Inflammatory macrophage treated with lipopolysaccharide for 4 hours (primary cell): Measurements from ENCODE around the gene ITPK1.
"Not testable (repeated sequence)": the region's sequence is repeated elsewhere in the genome, so short reads cannot be mapped to it uniquely, and the experiment has no call there.

Experiments used
- DNase-seq: peaks from one replicate; pipeline ENCODE4 v3.0.0-alpha.2; 2020

Gene ITPK1

DNA sequence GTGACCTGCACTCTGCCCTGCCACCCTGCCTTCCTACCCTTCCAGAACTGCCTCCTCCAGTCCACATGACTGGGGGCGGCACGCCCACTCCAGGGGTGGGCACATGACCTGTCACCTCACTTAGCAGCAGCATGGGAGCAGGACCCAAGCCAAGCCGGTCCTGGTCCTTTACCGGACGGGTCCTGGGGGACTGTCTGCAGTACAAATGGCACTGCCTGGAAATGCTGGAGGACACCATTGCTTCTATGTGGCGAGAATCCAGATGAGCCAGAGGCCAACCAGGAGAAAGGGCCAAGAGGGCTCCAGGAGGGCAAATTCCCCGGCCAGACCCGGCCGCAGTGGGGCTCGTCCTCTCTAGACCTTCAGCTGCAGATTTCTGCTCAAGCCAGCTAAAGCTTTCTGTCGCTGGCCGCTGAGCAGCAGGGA, 33.1 kb downstream of the ITPK1 start:
- DNase-seq: no peak

DNA sequence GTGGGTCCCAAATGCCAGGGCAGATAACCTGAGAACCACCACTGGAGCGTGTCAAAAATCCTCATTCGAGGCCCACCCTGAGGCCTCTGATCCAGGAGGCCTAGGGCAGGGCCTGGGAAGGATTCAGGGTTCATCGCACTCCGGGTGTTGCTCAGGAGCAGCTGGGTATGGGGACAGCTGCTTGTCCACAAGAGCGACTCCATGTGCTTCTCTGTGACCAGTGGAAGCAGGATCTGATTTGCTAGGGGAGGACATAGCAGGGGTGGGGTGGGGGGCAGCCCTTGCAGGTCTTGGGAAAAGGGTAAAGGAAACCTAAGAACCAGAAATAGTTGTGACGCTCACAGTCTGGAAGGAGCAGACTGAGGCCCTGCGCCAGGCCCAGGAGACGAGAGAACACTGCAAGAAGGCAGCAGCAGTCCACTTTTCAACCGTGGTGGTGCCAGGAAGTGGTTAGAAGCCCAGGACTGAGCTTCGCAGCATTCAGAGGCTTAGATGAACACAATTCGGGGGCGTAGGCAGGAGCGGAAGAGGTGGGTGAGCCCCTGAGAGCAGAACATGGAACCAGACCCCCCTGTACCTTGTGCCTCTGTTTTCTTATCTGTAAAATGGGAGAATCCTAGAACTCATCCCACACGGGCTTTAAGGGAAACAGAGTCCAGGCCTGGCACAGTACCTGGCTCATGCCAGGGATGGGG, 33.7 kb downstream of the ITPK1 start:
- DNase-seq: no peak

DNA sequence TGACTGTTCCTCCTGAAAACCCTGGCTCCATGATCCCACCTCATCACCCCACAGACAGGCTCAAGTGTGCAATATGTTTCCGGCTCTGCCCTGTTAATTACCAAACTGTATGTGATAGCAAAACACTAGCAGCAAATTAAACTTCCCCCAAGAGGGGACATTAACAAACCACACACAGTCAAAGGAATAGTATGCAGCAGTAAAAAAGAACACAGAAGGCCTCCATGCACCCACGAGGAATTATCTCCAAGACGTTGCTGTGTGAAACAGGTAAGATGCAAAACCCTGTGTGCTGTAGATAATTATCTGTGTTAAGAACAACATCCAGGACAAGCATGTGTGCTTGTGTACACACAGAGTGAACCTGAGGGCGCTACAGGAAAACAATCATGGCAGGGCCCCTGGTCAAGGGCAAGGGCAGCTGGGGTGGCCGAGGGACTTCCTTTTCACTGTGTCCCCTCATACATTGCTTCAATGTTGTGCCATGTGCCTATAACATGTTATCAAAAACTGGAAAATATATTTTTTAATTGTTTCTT, 35.8 kb downstream of the ITPK1 start:
- no peak for DNase-seq

DNA sequence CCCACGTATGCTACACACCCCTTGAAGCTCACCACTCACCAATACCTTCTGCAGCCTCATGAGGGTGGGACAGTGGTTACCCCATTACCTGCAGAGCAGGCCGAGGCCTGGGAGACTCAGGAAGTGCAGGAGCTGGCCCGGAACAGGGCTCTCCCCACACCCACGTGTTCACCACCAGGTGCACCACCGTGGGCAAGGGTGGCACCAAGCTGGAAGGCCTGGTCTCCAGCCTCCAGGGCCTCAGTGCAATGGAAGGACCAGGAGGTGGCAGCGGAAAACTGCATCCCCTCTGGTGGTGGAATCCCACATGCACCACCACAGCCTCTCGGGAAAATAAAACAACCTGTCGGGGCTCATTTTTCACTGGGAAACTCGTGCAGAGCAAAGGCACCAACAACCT, 36.4 kb downstream of the ITPK1 start:
- DNase-seq: no peak

DNA sequence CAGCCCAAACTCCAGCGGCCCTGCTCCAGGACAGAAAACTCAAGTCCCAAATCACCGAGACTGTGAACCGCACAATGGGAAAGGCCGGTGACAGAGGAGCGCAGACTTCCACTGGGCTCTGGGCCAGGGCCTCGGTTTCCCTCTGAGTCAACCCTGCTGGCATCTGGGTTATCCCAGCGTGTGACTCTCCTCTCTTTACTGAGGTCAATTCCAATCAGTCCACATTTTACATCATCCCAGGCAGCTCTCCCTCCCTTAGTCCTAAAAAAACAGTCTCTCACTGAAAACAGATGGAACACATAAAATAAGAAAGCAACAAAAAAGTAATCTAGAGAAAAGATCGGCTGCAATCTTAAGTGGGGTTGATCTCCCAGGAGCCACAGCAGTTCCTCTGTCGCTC, 36.9 kb downstream of the ITPK1 start:
- DNase-seq: no peak

DNA sequence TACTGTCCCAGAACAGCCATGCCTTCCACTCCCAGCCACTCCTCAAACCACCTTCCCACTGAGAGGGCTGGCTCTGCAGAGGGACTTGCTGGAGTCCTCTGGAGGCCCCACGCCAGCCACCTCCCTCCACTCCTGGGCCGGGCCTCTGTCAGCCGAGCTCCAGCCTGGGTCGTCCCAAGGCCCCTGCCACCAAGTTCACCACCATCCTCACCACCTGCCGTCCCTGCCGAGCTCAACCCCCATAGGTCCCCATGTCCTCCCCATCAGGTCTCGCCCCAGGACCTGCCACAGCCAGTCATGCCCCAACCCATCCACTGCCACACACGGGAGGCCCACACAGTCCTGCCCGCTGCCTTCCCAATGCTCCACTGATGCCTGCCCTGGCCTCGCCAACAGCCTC, 39.0 kb downstream of the ITPK1 start:
- DNase-seq: no peak

DNA sequence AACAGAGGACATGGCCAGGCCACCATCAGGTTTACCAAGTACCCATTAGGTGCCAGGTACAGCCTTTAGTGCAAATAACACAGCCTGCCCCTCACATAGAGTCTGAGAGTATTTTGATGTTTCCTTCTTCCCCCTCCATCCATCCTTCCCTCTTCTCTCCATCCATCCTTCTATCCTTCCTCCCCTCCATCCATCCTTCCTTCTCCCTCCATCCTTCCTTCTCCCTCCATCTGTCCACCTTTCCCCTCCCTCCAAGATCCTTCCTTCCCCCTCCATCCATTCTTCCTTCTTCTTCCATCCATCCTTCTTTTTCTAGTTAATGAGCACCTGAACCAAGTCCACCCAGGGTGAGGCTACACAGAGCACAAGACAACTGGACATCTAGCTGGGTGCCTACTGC, 39.8 kb downstream of the ITPK1 start:
- no peak for DNase-seq

DNA sequence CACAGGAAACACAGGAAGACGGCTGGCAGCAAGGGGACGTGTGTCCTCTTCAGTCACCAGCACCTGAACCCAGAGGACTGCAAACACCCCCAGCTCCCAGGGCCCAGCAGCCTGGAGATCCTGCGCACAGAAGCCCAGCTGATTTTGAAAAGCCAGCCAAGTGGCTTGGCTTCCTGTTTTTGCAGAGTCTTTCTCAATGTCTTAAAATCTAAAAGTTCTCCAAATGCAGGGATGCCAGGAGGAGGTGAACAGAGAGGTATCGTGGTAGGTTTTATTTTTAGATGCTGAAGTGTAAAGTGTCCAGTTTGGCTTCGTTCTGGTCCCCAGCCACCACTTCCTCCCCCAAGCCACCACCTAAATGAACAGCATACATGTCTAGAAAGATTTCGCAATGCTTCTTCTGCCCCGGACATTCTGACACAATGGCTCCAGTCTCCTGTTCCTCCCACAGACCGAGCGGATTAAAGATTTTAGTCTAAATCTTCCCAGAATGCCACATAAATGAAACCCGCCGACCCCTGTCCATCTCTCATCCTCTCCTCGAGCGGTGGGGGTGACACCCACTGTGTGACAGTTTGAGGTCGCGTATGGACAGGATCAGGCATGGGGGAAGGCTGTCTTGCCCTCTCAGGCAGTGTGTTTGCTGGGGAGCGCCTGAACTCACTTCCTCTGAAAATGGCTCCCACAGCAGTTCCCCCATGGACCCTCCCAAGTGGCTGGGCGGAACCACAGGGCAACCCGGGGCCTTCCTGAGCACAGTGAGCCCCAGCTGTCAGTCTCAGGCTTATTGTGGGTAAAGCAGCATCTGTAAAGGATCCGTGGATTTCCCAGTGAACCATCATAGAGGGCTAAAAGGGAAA, 41.6 kb downstream of the ITPK1 start:
- peak; percentile 91 for DNase-seq

DNA sequence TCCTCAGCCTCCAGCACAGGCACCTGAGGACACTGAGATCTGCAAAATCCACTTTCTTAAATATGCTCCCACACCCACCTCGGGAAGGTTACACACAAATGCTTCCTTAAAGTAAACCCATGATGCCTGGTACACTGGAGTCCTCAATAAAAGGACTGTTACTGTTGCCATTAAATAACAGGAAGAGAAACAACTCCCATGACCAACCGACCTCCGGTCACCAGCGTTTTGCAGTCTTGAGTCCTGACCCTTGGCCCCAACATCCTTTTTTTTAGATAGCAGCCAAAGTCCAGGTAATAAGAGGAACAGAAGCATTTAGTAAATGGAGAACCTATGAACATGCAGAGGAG, 42.4 kb downstream of the ITPK1 start:
- DNase-seq: peak; percentile 86

DNA sequence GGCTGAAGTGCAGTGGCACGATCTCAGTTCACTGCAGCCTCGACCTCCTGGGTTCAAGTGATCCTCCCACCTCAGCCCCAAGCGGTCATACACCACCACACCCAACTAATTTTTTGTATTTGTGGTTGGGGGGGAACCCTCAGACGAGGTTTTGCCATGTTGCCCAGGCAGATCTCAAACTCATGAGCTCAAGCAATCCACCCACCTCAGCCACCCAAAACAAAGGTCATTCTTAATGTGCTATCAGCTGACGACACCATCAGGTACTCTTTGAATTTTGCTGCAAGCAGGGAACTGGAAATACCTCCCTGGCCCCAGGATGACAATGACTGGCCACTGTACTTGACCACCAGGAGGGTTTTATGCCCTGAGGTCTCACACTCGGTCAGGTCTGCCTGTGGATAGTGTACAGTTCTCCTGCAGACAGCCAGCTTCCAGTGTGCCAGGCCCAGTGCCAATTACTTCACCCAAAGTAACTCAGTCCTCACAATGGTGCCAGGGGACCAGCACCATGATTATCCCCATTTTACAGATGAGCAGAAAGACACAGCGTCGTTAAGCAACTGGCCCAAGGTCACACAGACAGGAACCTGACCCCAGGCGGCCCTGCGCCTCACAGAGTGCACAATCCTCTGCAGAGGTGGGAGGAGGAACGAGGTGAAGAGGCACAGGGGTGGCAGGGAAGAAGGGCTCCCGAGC, 42.9 kb downstream of the ITPK1 start:
- DNase-seq: no peak

DNA sequence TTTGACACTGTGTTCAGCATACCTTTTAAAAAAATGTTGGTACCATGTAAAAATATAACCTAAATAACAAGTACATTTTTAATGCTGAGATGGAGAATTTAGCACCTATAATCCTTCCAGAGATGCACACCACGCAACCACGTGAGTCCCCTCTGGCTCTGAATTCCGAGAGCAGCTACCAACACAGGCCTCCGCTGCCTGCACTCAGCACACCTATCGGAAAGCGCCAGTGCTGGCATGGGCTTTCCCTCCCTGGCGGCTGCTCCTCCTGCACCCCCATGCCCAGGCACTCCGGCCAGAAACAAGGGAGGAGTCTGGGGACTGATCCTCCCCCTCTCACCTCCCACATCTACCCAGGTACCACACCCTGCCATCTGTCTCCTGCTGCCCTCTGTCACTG, 47.0 kb downstream of the ITPK1 start:
- no peak for DNase-seq

DNA sequence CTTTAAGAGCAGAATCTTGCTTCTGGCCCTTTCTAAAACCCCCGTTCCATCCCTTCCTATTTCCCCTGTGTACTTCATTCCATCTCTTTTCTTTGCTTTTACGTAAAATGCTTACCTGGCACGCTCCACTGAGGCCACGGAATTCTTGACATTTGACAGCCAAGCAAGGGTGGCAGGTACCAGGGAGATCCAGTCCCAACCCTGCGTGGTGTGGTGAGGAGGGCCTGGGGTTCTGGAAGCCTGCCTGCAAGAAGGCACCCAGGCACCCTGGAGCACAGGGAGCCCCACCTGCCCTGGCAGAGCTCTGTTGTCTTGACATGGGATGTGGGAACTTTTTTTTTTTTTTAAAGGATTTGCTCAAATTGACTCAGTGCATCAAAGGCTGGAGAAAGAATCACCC, 48.6 kb downstream of the ITPK1 start:
- DNase-seq: no peak

DNA sequence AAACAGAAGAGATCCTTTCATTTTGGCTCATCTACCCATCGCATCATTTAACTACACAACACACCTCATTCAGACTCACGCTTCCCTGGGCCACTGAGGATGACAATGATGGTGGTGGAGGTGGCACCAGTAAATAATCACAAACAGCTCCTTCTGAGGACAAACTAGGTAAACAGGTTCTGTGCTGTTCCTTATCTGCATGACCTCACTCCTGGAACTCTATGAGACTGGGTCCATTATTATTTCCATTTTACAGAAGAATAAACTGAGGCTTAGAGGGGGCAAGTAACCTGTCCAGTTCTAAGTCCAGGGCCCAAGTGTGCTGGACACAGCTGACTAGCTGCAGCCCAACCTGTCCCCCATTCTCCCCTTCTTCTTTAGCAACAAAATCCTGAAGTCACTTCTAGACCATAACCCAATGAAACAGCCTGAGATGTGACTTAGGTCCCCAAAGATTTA, 50.4 kb downstream of the ITPK1 start:
- DNase-seq: no peak

DNA sequence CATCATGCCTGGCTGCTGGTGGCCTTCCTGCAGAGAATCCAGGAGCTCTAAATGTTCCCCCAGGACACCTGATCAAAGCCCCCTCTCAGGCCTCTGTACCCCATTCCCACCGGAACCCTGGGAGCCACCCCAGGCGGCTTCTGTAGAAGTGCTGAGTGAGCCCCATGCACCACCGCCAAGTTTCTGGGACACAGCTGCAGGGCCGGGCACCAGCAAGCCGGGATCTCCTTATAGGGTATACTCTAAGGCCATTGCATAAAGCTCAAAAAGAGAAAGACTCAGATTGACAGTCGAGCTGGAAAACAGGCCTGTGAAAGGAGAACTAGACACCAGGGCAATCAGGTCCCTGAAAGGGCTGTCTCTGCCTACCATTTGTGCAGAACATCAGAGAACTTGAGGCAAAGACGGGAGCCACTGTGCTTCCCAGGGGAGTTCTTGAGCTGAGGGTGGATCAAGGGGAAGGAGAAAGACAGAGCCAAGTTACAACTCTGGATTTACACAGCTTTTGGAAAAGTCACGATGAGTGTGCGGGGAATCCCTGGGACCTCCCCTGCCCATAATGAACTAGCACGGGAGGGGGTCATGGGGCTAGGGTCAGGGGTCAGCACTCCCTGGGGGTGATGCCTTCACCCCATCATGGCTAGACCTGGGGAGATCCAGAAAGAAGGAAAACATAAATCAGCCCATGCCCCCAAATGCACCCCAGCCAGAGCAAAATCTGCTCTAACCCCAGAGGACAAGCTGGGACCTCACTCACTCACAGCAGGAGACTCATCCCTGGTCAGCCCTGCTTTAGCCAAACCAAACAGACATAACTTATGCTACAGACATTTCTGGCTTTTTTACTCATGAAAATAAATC, 51.1 kb downstream of the ITPK1 start:
- no peak for DNase-seq

DNA sequence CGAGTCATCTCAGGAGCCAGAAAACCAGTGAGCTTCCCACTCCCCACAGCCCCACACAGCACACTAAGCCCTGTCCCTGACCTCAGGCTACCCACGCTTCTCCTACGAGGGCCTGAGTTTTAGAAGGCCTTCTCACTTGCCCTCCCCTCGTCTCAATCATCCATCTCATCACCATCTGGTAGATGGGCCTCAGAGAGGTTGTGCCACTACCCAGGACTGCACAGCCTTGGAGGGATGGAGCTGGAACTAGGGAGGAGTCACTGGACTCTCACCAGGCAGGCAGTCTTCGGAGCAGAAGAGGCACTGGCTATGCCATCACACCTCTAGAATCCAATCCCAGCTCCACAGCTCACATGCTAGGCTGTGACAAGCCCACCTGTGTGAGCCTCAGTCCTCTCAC, 52.3 kb downstream of the ITPK1 start:
- no peak for DNase-seq

DNA sequence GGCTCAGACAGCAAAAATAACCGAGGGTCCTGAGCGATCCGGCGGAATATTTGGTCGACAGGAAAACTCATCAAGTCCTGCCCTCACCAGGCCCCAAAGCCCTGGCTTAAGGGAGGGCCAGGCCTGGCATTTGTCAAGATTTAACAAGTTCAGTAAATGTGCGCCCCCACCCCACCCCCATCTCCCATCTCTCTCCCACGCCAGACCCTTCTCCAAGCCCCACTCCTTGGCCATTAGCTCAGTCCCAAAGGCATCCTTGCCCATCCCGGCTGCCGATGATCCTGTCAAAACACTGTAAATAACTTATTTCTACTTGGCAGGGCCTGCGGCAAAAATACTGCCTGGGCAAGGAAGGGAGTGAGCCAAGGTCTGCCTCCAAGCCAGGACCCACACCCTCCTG, 52.8 kb downstream of the ITPK1 start:
- DNase-seq: no peak

DNA sequence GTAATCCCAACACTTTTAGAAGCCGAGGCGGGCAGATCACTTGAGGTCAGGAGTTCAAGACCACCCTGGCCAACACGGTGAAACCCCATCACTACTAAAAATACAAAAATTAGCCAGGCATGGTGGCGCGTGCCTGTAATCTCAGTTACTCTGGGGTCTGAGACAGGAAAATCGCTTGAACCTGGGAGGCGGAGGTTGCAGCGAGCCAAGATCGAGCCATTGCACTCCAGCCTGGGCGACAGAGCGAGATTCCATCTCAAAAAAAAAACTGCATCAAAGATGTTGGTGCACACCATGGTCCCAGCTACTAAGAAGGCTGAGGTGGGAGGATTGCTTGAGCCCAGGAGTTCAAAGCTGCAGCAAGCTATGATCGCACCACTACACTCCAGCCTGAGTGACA, 53.7 kb downstream of the ITPK1 start:
- DNase-seq: not testable (repeated sequence)

DNA sequence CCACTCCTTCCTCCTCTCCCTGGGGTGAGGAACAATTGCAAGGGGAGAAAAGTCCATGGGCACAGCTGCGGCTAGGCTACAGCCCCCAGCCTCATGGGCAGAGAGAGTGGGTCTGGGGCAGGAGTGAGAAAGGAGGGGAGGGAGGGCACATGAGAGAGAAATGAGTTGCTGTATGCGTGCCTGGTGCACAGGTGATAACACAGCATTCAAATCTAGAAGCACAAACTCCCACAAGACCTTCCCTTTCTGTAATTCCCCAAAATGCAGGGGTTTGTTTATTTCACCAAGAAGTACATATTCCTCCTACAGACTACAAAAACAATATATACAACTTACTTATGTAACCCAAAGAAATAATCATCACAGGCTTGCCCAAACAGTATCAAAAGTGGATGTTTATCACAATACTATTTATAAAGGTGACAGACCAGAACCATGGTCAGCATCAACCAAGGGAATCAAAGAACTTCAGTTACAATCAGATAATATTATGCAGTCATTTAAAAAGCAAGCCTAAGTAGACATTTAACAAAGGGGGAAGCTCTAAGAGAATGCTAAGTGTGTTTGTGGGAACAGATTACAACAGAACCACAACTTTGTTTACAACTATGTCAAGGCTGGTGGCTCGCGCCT, 54.2 kb downstream of the ITPK1 start:
- no peak for DNase-seq

DNA sequence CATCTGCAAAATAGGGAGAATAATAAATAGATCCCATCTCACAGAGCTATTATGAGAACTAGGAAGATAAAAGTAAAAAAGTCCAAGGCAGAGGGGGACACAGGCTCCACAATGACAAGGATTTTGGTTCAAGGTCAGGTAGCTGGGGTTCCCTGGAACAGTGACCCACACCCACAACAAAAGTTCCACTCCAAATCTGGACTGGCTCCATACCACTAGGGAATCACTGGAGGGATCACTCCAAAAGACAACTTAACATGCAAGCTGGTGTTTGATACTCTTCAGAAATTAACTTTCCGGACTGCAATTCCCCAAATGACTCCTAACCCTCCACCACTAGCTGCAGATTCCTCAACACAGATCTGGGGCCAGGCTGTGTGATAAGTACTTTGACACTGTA, 54.9 kb downstream of the ITPK1 start:
- no peak for DNase-seq

DNA sequence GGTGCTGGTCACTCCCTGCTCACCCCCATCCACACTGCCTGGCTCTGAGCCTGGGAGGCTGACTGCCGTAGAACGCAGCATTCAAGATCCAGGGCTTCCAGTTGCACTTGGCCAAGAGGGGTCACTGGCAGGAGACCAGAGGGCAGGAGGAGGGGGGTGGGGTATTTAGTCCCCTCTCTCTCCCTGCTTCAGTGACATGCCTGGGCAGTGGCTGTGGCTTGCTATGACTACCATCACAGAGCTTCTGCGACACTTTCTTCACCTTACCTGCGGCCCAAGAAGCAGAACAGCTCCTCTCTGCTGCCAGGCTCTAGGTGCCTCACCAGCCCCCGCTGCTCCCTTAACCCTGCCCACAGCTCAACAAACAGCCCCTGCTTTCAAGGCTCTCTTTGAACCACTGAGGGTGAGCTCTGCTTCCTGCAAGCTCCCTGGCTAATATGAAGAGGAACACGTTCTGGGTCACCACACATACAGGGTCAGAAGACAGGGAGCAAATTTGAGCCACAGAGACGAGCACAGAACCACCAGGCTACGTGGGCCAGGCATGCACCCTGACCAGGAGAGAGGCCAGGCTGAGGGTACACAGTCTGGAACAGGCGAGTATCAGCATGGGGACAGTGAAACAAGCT, 55.7 kb downstream of the ITPK1 start:
- no peak for DNase-seq

DNA sequence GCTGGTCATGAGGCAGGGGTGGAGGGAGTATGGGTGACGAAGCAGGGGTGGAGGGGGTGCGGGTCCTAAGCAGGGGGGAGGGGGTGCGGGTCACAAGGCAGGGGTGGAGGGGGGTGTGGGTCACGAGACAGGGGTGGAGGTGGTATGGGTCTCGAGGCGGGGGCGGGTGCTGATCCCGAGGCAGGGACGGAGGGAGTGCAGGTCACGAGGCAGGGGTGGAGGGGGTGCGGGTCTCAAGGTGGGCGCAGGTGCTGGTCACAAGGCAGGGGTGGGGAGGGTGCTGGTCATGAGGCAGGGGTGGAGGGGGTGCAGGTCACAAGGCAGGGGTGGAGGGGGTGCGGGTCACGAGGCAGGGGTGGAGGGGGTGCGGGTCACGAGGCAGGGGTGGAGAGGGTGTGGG, 56.5 kb downstream of the ITPK1 start:
- no peak for DNase-seq
